ENCODE measurements around the gene MPRIP.
"Not testable (repeated sequence)": the region's sequence is repeated elsewhere in the genome, so short reads cannot be mapped to it uniquely, and the experiment has no call there.

MPRIP gene

GRCh38 chr17:17011043-17011907, 31.0 kb upstream of the MPRIP start:
- DNase-seq (ENCODE audit: low spot score) = not testable (repeated sequence)

GRCh38 chr17:17013828-17014747, 28.2 kb upstream of the MPRIP start:
- DNase-seq (ENCODE audit: low spot score) = not testable (repeated sequence)

GRCh38 chr17:17014748-17015124, 27.5 kb upstream of the MPRIP start:
- not testable (repeated sequence) for DNase-seq (ENCODE audit: low spot score)

GRCh38 chr17:17015230-17015629, 27.0 kb upstream of the MPRIP start:
- DNase-seq (ENCODE audit: low spot score) = no peak

- DNase-seq (ENCODE audit: low spot score) = not testable (repeated sequence)
Observed at GRCh38 chr17:17016199-17017197, 25.8 kb upstream of the MPRIP start.

GRCh38 chr17:17017343-17018014, 24.8 kb upstream of the MPRIP start:
- DNase-seq (ENCODE audit: low spot score) = no peak

- DNase-seq (ENCODE audit: low spot score) = no peak
Observed at GRCh38 chr17:17018021-17018441, 24.2 kb upstream of the MPRIP start.

- DNase-seq (ENCODE audit: low spot score) = peak; percentile 56
Observed at GRCh38 chr17:17018612-17019429, 23.4 kb upstream of the MPRIP start.

GRCh38 chr17:17019430-17019762, 22.9 kb upstream of the MPRIP start:
- no peak for DNase-seq (ENCODE audit: low spot score)

GRCh38 chr17:17019891-17020456, 22.3 kb upstream of the MPRIP start:
- DNase-seq (ENCODE audit: low spot score) = no peak

- DNase-seq (ENCODE audit: low spot score) = no peak
Observed at GRCh38 chr17:17020821-17021193, 21.4 kb upstream of the MPRIP start.

- DNase-seq (ENCODE audit: low spot score) = peak; percentile 67
Observed at GRCh38 chr17:17021194-17021863, 20.9 kb upstream of the MPRIP start.

GRCh38 chr17:17022011-17022410, 20.2 kb upstream of the MPRIP start:
- no peak for DNase-seq (ENCODE audit: low spot score)

GRCh38 chr17:17022456-17022855, 19.8 kb upstream of the MPRIP start:
- no peak for DNase-seq (ENCODE audit: low spot score)

- DNase-seq (ENCODE audit: low spot score) = no peak
Observed at GRCh38 chr17:17024778-17025300, 17.4 kb upstream of the MPRIP start.

GRCh38 chr17:17025621-17026020, 16.6 kb upstream of the MPRIP start:
- DNase-seq (ENCODE audit: low spot score) = no peak

GRCh38 chr17:17026163-17026562, 16.1 kb upstream of the MPRIP start:
- DNase-seq (ENCODE audit: low spot score) = no peak

- no peak for DNase-seq (ENCODE audit: low spot score)
Observed at GRCh38 chr17:17027442-17028058, 14.7 kb upstream of the MPRIP start.
